Measurements from ENCODE around the gene SLC16A5.
"Not testable (repeated sequence)": the region's sequence is repeated elsewhere in the genome, so short reads cannot be mapped to it uniquely, and the experiment has no call there.

The SLC16A5 gene

DNA sequence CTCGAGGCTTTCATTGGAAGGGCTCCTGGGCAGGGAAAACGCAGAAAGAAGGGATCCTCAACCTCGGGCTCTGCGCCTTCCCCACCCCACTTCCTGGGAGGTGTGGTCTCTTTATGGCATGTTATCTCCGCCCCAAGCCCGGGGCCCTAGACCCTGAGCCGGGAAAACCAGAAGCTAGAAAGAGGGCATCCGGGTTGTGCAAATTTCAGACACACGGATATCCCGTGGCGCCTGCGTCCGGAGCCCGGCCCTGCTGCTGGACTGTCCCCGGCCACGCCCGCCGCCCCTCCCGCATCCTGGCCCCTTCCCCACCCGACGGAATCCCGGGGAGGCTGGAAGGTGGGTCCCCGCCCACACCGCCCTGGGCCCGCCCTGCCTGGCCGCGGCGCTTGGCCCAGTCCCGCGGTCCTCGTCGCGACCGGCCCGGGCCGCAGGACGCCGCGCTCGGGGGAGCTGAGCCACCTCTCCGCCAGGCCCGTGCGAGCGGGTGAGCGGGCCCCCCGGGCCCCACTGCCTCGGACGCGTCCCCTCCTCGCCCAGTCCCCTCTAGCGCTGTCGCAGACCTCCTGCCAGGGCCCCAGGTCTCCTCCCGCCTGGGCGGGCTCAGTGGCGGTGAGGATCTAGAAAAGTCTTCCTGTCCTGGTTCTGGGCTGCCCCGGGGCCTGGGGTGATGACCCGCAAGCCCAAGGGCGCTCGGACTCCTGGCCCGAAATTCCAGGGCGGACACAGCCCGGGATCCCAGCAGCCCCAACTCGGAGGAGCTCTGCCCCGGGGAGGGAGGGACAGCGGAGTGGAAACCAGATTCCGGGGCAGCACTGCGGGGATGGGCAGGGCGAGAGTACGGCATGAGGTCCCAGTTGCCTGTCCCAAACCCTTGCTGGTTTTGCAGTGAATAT, at the start of gene SLC16A5:
Gene SLC16A5 (plus strand): TSS at position 397 of the 896 bp plus-strand sequence. CDS start 5,683 bp downstream, outside the sequence.
- peak; percentile 90 for DNase-seq (ENCODE audit: low spot score)

- no peak for DNase-seq (ENCODE audit: low spot score)
Observed at GRCh38 chr17:75039238-75039637, 48.5 kb upstream of the SLC16A5 start.

- DNase-seq (ENCODE audit: low spot score) = no peak
Observed at GRCh38 chr17:75041656-75042280, 46.0 kb upstream of the SLC16A5 start.

DNA sequence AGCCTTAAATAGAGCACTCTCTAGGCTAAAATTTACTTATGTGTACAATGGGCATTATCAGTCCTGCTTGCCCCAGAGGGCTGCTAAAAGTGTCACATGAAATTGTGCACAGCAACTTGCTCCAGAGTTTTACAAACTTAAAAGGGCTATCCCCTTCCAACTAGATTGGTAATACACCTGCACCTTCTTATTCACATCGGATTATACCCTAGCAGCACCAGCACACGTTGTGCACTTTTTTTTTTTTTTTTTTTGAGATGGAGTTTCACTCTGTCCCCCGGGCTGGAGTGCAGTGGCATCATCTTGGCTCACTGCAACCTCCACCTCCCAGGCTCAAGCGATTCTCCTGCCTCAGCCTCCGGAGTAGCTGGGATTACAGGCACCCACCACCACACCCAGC, 44.0 kb upstream of the SLC16A5 start:
- not testable (repeated sequence) for DNase-seq (ENCODE audit: low spot score)

GRCh38 chr17:75044716-75045115, 43.0 kb upstream of the SLC16A5 start:
- DNase-seq (ENCODE audit: low spot score) = no peak

GRCh38 chr17:75045946-75046406, 41.8 kb upstream of the SLC16A5 start:
- DNase-seq (ENCODE audit: low spot score) = not testable (repeated sequence)

DNA sequence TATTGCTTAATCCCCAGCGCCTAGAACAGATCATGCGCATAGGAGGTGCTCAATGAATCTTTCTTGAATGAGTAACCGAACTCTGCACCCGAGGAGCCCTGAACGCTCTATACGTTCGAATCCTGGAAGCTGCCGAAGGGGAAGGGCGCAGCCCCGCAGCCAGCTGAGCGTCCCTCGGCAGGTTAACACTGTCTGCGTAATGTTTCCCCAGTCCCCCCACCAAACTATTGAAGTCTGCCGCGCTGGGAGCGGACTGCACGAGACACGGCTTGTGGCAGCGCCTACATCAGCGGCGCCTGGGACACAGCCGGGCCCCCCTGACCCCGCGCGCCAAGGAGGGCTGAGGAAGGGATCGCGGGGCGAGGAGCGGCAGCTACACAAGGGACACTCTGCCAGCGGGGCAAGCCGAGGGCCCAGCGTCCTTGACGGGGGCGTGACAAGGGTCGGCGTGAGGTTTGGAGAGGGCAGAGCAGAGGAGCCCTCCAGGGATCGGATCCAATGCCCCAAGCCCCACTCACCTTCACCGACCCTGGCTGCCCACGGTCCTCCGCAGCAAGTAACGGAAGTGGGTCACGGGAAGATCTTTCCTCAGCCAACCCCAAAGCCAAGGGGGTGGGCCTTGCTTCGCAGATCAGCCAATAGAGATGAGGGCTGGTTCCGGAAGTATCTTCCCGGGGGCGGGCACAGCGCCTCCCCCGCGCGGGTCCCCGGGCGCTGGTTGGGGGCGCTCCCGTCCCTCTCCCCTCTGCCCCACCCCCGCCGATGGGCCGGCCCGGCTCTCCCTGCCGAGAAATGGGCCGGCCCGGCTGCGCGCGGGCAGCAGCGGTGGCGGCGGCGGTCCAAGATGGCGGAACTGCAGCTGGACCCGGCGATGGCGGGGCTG, 41.1 kb upstream of the SLC16A5 start, which contains the start of the genes ATP5PD and KCTD2:
Gene ATP5PD (minus strand): TSS at position 563 of the 883 bp plus-strand sequence. CDS start 4,319 bp downstream, outside the sequence.
Gene KCTD2 (plus strand): TSS at position 819 of the 883 bp plus-strand sequence. CDS start 26 bp downstream, at position 845.
- DNase-seq (ENCODE audit: low spot score) = peak; percentile 98

- no peak for DNase-seq (ENCODE audit: low spot score)
Observed at GRCh38 chr17:75047398-75048098, 40.2 kb upstream of the SLC16A5 start.

- DNase-seq (ENCODE audit: low spot score) = no peak
Observed at GRCh38 chr17:75048249-75048878, 39.4 kb upstream of the SLC16A5 start.

DNA sequence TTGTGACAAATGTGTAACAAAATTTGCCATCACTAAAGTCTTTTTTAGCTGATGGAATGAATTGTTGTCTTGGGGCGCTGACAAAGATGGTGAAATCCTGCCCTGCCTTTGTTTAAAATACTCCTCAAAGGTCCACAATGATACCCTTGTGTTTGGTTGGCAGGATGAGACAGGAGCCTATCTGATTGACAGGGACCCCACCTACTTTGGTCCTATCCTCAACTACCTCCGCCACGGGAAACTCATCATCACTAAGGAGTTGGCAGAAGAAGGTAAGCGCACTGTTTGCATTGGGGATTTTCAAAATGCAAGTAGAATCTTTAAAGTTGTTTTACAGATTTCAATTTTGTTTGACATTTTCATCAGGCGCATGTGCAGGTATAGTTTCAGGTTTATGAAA, 38.7 kb upstream of the SLC16A5 start:
- no peak for DNase-seq (ENCODE audit: low spot score)

- DNase-seq (ENCODE audit: low spot score) = no peak
Observed at GRCh38 chr17:75049706-75050105, 38.0 kb upstream of the SLC16A5 start.

DNA sequence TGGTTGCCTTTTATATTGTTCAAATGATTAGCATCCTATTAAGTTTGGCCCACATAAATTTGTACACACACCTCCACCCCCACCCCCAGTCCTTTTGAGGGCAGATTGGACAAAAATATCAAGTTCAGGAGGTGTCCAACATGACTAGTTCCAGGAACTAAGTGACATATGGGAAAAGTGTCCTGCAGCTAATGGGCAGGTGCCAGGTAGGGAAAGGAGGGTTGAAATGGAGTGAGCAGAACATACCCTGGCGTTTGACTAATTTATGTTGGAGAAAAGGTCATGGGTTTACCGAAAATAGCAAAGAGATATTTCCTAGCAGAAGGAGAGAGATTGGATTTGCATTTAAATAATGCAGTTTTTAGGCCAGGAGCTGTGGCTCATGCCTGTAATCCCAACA, 35.8 kb upstream of the SLC16A5 start:
- DNase-seq (ENCODE audit: low spot score) = no peak

- no peak for DNase-seq (ENCODE audit: low spot score)
Observed at GRCh38 chr17:75059369-75060345, 28.1 kb upstream of the SLC16A5 start.

- DNase-seq (ENCODE audit: low spot score) = no peak
Observed at GRCh38 chr17:75060434-75061054, 27.2 kb upstream of the SLC16A5 start.

GRCh38 chr17:75061055-75061438, 26.7 kb upstream of the SLC16A5 start:
- DNase-seq (ENCODE audit: low spot score) = no peak

GRCh38 chr17:75061618-75062017, 26.1 kb upstream of the SLC16A5 start:
- no peak for DNase-seq (ENCODE audit: low spot score)

- no peak for DNase-seq (ENCODE audit: low spot score)
Observed at GRCh38 chr17:75063201-75063600, 24.6 kb upstream of the SLC16A5 start.

DNA sequence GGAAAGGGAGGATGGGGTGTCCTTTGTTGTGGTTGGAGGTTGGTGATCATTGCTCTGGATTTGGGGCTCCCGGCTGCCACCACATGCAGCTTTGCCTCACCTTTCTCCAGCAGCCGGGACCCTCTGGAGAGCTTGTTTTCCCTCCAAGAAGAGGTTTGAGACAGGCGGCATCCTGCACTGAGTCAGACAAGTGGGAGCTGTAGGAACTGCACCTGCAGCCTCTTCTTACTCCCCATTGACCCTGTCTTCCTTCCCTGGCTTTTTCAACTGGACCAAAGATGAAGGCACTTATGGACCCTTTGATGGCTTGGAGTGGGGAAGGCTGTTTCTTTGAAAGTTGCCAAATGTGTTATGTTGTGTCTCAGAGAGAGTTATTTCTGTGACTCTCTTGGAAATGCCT, 24.1 kb upstream of the SLC16A5 start:
- DNase-seq (ENCODE audit: low spot score) = no peak

DNA sequence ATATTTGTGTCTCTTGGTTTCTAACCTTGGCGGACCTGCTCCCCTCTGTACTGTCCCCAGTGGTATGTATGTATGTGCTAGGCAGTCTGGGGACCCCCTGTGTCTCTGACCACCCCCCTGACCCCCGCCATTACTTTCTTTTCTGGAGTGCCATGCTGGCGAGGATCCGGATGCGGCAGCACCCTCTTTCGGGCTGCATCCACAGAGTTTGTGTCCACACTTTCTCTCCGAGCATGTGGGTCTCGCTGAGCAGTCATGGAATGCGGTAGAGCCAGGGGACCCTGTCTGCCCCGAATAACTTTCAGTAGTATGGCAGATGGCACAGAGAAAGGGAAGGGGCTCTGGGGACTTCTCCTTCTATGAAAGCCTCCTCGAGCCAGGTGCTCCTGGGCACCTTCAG, 23.7 kb upstream of the SLC16A5 start:
- no peak for DNase-seq (ENCODE audit: low spot score)

All from left forelimb (tissue), 1 donor.